Tibial artery (tissue), 4 donors: ENCODE measurements around the gene NRF1.
"Not testable (repeated sequence)": the region's sequence is repeated elsewhere in the genome, so short reads cannot be mapped to it uniquely, and the experiment has no call there.

Experiments
- DNase-seq, 2 donors: peaks; one replicate each; pipeline ENCODE4 v3.0.0-alpha.2; 2019
- H3K27ac ChIP-seq, 2 donors: fragments of 200-600 bp; sonication (generic) in 1 of 2; 1 replicate in 1 of 2; 2 replicates in 1 of 2; pipeline ENCODE4 v1.5.1; 2018 to 2019; ENCODE audit warnings: mild to moderate bottlenecking in 1 of 2
- H3K27me3 ChIP-seq, 2 donors: fragments of 200-600 bp; sonication (generic) in 1 of 2; one replicate each; pipeline versions ENCODE4 v1.5.1 to v1.6.0; 2016 to 2019
- H3K36me3 ChIP-seq, 3 donors: fragments of 200-600 bp; sonication (generic) in 2 of 3; one replicate each; pipeline ENCODE4 v1.5.1; 2016 to 2019; ENCODE audit warnings: mild to moderate bottlenecking in 2 of 3
- H3K4me1 ChIP-seq, 4 donors: fragments of 200-600 bp; sonication (generic) in 2 of 4; 1 replicate in 3 of 4; 2 replicates in 1 of 4; pipeline ENCODE4 v1.5.1; 2016 to 2019
- H3K4me3 ChIP-seq, 2 donors: fragments of 200-600 bp; sonication (generic) in 1 of 2; 1 replicate in 1 of 2; 2 replicates in 1 of 2; pipeline ENCODE4 v1.5.1; 2018 to 2019; ENCODE audit warnings: mild to moderate bottlenecking in 2 of 2
- H3K9me3 ChIP-seq, 3 donors: fragments of 200-600 bp; sonication (generic) in 1 of 3; one replicate each; pipeline ENCODE4 v1.5.1; 2016 to 2019
- intact Hi-C: fragments of 100-400 bp; cut with DNase I; formaldehyde crosslinking; loops from one replicate; pipeline ENCODE4 v1.15.0; 2023; ENCODE audit warnings: low total_unique reads
- TF ChIP-seq, protein P1 (sequence below), 2 experiments: fragments of 200-600 bp in 1 of 2; fragments of 450-650 bp in 1 of 2; IDR thresholded peaks; one replicate each; pipeline ENCODE4 v1.5.1; 2017 to 2019; ENCODE audit warnings: antibody characterized with exemption in 2 of 2, mild to moderate bottlenecking in 1 of 2, moderate library complexity in 1 of 2

Gene NRF1

GRCh38 chr7:129611246-129612111, at the start of gene NRF1:
NRF1 (plus strand) TSS chr7:129611720; CDS start chr7:129657352, 45,632 bp downstream.
- peak within 1 kb of the TSS; percentile 93 to 95 for H3K27ac ChIP-seq
- peaks cover 0 to 50% (median 14%) of the 10 kb centered on the region in 4 donors for H3K4me1 ChIP-seq
- H3K4me3 ChIP-seq = peak within 1 kb of the TSS; percentile 75 to 92
- DNase-seq = peak; percentile 81 to 92
- intact Hi-C loops = loop anchor here (10.0 kb wide), 1 partner anchor 213 kb away; no protein-coding TSS in a partner anchor
- TF ChIP-seq, protein P1, sequence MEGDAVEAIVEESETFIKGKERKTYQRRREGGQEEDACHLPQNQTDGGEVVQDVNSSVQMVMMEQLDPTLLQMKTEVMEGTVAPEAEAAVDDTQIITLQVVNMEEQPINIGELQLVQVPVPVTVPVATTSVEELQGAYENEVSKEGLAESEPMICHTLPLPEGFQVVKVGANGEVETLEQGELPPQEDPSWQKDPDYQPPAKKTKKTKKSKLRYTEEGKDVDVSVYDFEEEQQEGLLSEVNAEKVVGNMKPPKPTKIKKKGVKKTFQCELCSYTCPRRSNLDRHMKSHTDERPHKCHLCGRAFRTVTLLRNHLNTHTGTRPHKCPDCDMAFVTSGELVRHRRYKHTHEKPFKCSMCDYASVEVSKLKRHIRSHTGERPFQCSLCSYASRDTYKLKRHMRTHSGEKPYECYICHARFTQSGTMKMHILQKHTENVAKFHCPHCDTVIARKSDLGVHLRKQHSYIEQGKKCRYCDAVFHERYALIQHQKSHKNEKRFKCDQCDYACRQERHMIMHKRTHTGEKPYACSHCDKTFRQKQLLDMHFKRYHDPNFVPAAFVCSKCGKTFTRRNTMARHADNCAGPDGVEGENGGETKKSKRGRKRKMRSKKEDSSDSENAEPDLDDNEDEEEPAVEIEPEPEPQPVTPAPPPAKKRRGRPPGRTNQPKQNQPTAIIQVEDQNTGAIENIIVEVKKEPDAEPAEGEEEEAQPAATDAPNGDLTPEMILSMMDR (IDR thresholded peaks at IDR 0.05) = peak; percentile 28 to 44
- H3K9me3 ChIP-seq = no peaks in the 10 kb centered on the region
- peaks cover 0 to 4% (median 0%) of the 10 kb centered on the region in 3 donors for H3K36me3 ChIP-seq
- H3K27me3 ChIP-seq = no peaks in the 10 kb centered on the region

GRCh38 chr7:129566323-129566722, 45.2 kb upstream of the NRF1 start:
- H3K27me3 ChIP-seq, H3K36me3 ChIP-seq, intact Hi-C loops: not testable (repeated sequence)

DNA sequence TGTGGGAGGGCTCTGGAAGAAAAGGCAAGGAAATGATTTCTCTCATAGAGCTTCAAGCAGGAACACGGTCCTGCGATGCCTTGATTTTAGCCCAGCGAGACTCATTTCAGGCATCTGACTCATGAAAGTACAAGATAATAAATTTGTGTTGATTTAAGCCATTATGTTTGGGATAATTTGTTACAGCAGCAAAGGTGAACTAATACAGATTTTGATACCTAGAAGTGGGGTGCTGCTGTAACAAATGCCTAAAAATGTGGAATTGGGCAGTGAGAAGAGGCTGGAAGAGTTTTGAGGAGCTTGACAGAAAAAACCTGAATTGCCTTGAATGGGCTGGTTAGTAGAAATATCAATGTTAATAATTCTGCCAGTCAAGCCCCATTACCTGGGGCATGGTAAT, 44.1 kb upstream of the NRF1 start:
- intact Hi-C loops = no loop called here
- DNase-seq = no peak
- Histone ChIP-seq H3K27ac (no peak overlapping the region), H3K9me3 (no peaks in the 10 kb centered on the region), H3K4me3 (no peak overlapping the region), H3K36me3 (no peaks in the 10 kb centered on the region), H3K4me1 (no peaks in the 10 kb centered on the region), H3K27me3 (peaks cover 0 to 7% of the 10 kb centered on the region in 2 donors)
- TF ChIP-seq, protein P1 (IDR thresholded peaks at IDR 0.05) = no peak

More at GRCh38 chr7:129566323-129566722, 45.2 kb upstream of the NRF1 start:
- H3K4me3 ChIP-seq, H3K4me1 ChIP-seq, H3K27ac ChIP-seq, H3K9me3 ChIP-seq, DNase-seq: not testable (repeated sequence)

DNA sequence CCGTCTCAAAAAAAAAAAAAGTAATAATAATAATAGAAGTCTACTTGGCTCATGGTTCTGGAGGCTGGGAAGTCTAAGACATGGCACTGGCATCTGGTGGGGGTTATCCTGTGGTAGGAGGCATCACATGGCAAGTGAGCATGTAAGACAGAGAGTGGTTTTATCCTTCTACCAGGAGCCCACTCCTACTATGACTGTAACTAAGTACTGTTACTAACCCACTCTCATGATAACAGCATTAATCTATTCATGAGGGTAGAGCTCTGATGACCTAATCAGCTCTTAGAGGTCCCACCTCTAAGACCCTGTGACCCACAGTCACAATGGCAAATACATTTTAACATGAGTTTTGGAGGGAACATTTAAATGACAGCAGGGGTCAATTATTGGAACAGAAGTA, 43.3 kb upstream of the NRF1 start:
- no peak overlapping the region for H3K4me3 ChIP-seq
- DNase-seq = no peak
- TF ChIP-seq, protein P1 (IDR thresholded peaks at IDR 0.05) = no peak
- H3K27me3 ChIP-seq = peaks cover 0 to 7% of the 10 kb centered on the region in 2 donors
- H3K4me1 ChIP-seq = no peaks in the 10 kb centered on the region
- H3K27ac ChIP-seq = no peak overlapping the region
- intact Hi-C loops = no loop called here
- H3K36me3 ChIP-seq = no peaks in the 10 kb centered on the region
- no peaks in the 10 kb centered on the region for H3K9me3 ChIP-seq

DNA sequence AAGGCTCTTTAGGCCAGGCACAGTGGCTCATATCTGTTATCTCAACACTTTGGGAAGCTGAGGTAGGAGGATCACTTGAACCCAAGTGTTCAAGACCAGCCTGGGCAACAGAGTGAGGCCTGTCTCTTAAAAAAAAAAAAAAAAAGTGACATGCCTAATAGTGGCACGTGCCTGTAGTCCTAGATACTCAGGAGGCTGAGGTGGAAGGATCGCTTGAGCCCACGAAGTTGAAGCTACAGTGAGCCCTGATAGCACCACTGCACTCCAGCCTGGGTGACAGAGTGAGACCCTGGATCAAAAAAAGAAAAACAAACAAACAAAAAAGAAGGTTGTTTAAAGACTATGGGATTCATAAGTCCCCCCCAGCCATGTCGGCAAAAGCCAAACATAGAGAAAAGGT, 42.2 kb upstream of the NRF1 start:
- no peaks in the 10 kb centered on the region for H3K36me3 ChIP-seq
- no peak for DNase-seq
- no peak overlapping the region for H3K4me3 ChIP-seq
- H3K27ac ChIP-seq = no peak overlapping the region
- no peaks in the 10 kb centered on the region for H3K9me3 ChIP-seq
- intact Hi-C loops = no loop called here
- peaks cover 0 to 7% of the 10 kb centered on the region in 2 donors for H3K27me3 ChIP-seq
- H3K4me1 ChIP-seq = no peaks in the 10 kb centered on the region
- TF ChIP-seq, protein P1 (IDR thresholded peaks at IDR 0.05) = no peak

DNA sequence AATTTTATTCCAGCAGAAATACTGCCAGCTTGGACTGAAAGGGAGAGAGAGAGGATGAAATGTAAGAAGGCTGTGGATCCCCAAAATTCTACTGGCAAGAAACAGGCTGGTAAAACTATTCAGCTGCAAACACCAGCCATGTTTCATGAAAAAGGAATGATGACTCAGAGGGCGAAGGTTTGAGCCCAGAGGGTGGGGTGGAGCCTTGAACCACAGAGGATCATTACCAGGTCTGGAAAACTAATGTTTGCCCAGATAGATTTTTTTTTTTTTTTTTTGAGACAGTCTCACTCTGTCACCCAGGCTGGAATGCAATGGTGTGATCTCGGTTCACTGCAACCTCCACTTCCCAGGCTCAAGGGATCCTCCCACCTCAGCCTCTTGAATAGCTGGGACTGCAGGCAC, 41.7 kb upstream of the NRF1 start:
- Histone ChIP-seq H3K4me1 (no peaks in the 10 kb centered on the region), H3K4me3 (no peak overlapping the region), H3K9me3 (no peaks in the 10 kb centered on the region), H3K27ac (no peak overlapping the region), H3K36me3 (no peaks in the 10 kb centered on the region), H3K27me3 (peaks cover 0 to 7% of the 10 kb centered on the region in 2 donors)
- TF ChIP-seq, protein P1 (IDR thresholded peaks at IDR 0.05) = no peak
- intact Hi-C loops = no loop called here
- DNase-seq = no peak
